Fibroblast of the aortic adventitia (primary cell): Measurements from ENCODE around the gene AP3S1. TPM values are rescaled to one million over a fixed set of nuclear protein-coding genes. Genes with fewer than 3 reads are reported as not detected.
"Not testable (repeated sequence)": the region's sequence is repeated elsewhere in the genome, so short reads cannot be mapped to it uniquely, and the experiment has no call there.

Experiments used
- DNase-seq: peaks from one replicate; pipeline ENCODE4 v3.0.0-alpha.2; 2010; ENCODE audit warnings: low read depth
- H3K4me3 ChIP-seq: 2 replicates; pipeline ENCODE4 v1.5.1; 2011; ENCODE audit warnings: low read depth, mild to moderate bottlenecking, control low read depth, low read length, moderate library complexity
- CTCF ChIP-seq: IDR thresholded peaks from 2 replicates; pipeline ENCODE4 v1.5.1; 2011; ENCODE audit warnings: mild to moderate bottlenecking, low read length, control low read depth, inconsistent platforms; ENCODE audit not compliant: insufficient read depth
- total RNA-seq: library from RNA; depleted of rRNA; stranded (reverse); fragments of >200 nt; gene quantifications from 2 replicates; pipeline ENCODE4 v1.2.3, GENCODE V29; 2012; ENCODE audit warnings: low replicate concordance

Gene AP3S1
- total RNA-seq, 1 donor: 237 TPM

GRCh38 chr5:115801984-115802383, 39.8 kb upstream of the AP3S1 start:
- no peak overlapping the region for H3K4me3 ChIP-seq
- TF ChIP-seq CTCF: no peak
- DNase-seq: no peak

- TF ChIP-seq CTCF: no peak
- no peak for DNase-seq
- H3K4me3 ChIP-seq: no peak overlapping the region
Measured at GRCh38 chr5:115806986-115807653, 34.6 kb upstream of the AP3S1 start.

GRCh38 chr5:115807654-115808052, 34.1 kb upstream of the AP3S1 start:
- DNase-seq: no peak
- TF ChIP-seq CTCF: no peak
- H3K4me3 ChIP-seq: no peak overlapping the region

GRCh38 chr5:115808066-115808465, 33.7 kb upstream of the AP3S1 start:
- DNase-seq, H3K4me3 ChIP-seq: not testable (repeated sequence)

GRCh38 chr5:115809946-115810345, 31.8 kb upstream of the AP3S1 start:
- no peak for TF ChIP-seq CTCF
- no peak for DNase-seq
- H3K4me3 ChIP-seq: no peak overlapping the region

GRCh38 chr5:115810761-115811160, 31.0 kb upstream of the AP3S1 start:
- no peak for TF ChIP-seq CTCF
- H3K4me3 ChIP-seq: no peak overlapping the region
- peak; percentile 86 for DNase-seq

GRCh38 chr5:115811406-115811805, 30.3 kb upstream of the AP3S1 start:
- no peak overlapping the region for H3K4me3 ChIP-seq
- DNase-seq: no peak
- no peak for TF ChIP-seq CTCF
